SK-N-SH (cell line): ENCODE measurements around the gene C1GALT1. TPM values are rescaled to one million over a fixed set of nuclear protein-coding genes. Genes with fewer than 3 reads are reported as not detected.

ENCODE experiments used
- CTCF ChIA-PET: fragments of 300-600, 350-600 bp; formaldehyde crosslinking; extraction: SDS; loops from one replicate; lab custom pipeline; 2021; lab: Yijun Ruan, JAX
- POLR2A ChIA-PET: fragments of 350-600 bp; sonication (Branson Sonifier 250); formaldehyde crosslinking; extraction: SDS; loops from one replicate; lab custom pipeline; 2020; ENCODE audit warnings: antibody characterized with exemption, inconsistent platforms; lab: Yijun Ruan, JAX
- DNase-seq: peaks from one replicate; pipeline ENCODE4 v3.0.0; 2012
- H2AFZ ChIP-seq: fragments of 200-600 bp; sonication (generic); 2 replicates; pipeline ENCODE4 v1.8.1; 2016; ENCODE audit warnings: antibody characterized with exemption, mild to moderate bottlenecking, low read depth
- H3F3A ChIP-seq: fragments of 200-600 bp; sonication (generic); replicated peaks from 2 replicates; pipeline ENCODE3; 2016; ENCODE audit warnings: antibody characterized with exemption, mild to moderate bottlenecking; ENCODE audit not compliant: insufficient read depth
- H3K27ac ChIP-seq, 2 experiments: fragments of 200-500 bp in 1 of 2; fragments of 200-600 bp in 1 of 2; sonication (Bioruptor generic) in 1 of 2; sonication (generic), shearing (Covaris generic) in 1 of 2; 2 replicates each; pipeline versions ENCODE4 v1.5.1 to v1.6.1; 2014 to 2016; ENCODE audit warnings: low read depth in 2 of 2, inconsistent platforms in 1 of 2, low read length in 1 of 2, mild to moderate bottlenecking in 1 of 2, mixed read lengths in 1 of 2
- H3K27me3 ChIP-seq: fragments of 200-600 bp; sonication (generic), shearing (Covaris generic); 2 replicates; pipeline ENCODE4 v1.6.1; 2016; ENCODE audit warnings: mixed run types; ENCODE audit not compliant: insufficient read depth
- H3K36me3 ChIP-seq, 2 experiments: fragments of 200-500 bp in 1 of 2; fragments of 200-600 bp in 1 of 2; sonication (Bioruptor generic) in 1 of 2; sonication (generic) in 1 of 2; replicated peaks in 1 of 2; 2 replicates each; pipeline versions ENCODE3 to v1.5.1; 2014 to 2016; ENCODE audit warnings: low read length in 1 of 2, mild to moderate bottlenecking in 1 of 2; ENCODE audit not compliant: insufficient read depth in 2 of 2, control insufficient read depth in 1 of 2
- H3K4me1 ChIP-seq, 2 experiments: fragments of 200-500 bp in 1 of 2; fragments of 200-600 bp in 1 of 2; sonication (Bioruptor generic) in 1 of 2; sonication (generic), shearing (Covaris generic) in 1 of 2; 2 replicates each; pipeline versions ENCODE4 v1.5.1 to v1.6.1; 2014 to 2016; ENCODE audit warnings: low read depth in 1 of 2, low read length in 1 of 2, mixed run types in 1 of 2; ENCODE audit not compliant: insufficient read depth in 2 of 2, control insufficient read depth in 1 of 2
- H3K4me2 ChIP-seq: fragments of 200-600 bp; sonication (generic), shearing (Covaris generic); 2 replicates; pipeline ENCODE4 v1.6.1; 2017; ENCODE audit warnings: mixed run types
- H3K4me3 ChIP-seq, 2 experiments: fragments of 200-500 bp in 1 of 2; fragments of 200-600 bp in 1 of 2; sonication (Bioruptor generic) in 1 of 2; sonication (generic), shearing (Covaris generic) in 1 of 2; 2 replicates each; pipeline versions ENCODE4 v1.5.1 to v1.8.1; 2014 to 2016; ENCODE audit warnings: low read depth in 2 of 2, inconsistent platforms in 1 of 2, low read length in 1 of 2, mild to moderate bottlenecking in 1 of 2, mixed read lengths in 1 of 2, moderate library complexity in 1 of 2
- H3K79me2 ChIP-seq: fragments of 200-600 bp; sonication (generic); 2 replicates; pipeline ENCODE4 v1.8.1; 2017; ENCODE audit warnings: mild to moderate bottlenecking; ENCODE audit not compliant: insufficient read depth
- H3K9ac ChIP-seq: fragments of 200-600 bp; sonication (generic); 2 replicates; pipeline ENCODE4 v1.6.1; 2017; ENCODE audit warnings: mixed run types
- H3K9me2 ChIP-seq: fragments of 200-600 bp; sonication (generic); 2 replicates; pipeline ENCODE4 v1.6.1; 2017; ENCODE audit warnings: mixed run types
- H3K9me3 ChIP-seq: fragments of 200-600 bp; sonication (generic); 2 replicates; pipeline ENCODE4 v1.6.1; 2017; ENCODE audit warnings: mixed run types, mild to moderate bottlenecking, moderate library complexity
- H4K20me1 ChIP-seq: fragments of 200-600 bp; sonication (generic); 2 replicates; pipeline ENCODE4 v1.6.1; 2017; ENCODE audit warnings: mild to moderate bottlenecking, mixed run types; ENCODE audit not compliant: insufficient read depth
- CTCF ChIP-seq: fragments of 200-600 bp; sonication (generic); IDR thresholded peaks from 2 replicates; pipeline ENCODE4 v1.6.1; 2017; ENCODE audit warnings: antibody characterized with exemption, mild to moderate bottlenecking, moderate library complexity
- ELF1 ChIP-seq: IDR thresholded peaks from 2 replicates; pipeline ENCODE4 v1.4.0; 2012
- FOSL2 ChIP-seq: IDR thresholded peaks from 2 replicates; pipeline ENCODE4 v1.4.0; 2012; ENCODE audit warnings: low read depth, mild to moderate bottlenecking, moderate library complexity, borderline replicate concordance
- GATA2 ChIP-seq: sonication (generic); formaldehyde crosslinking; IDR thresholded peaks from 2 replicates; pipeline ENCODE4 v1.5.0; 2020; ENCODE audit warnings: mild to moderate bottlenecking, missing genetic modification reagents
- JUND ChIP-seq: IDR thresholded peaks from 2 replicates; pipeline ENCODE4 v1.4.0; 2012
- NFIC ChIP-seq: IDR thresholded peaks from 2 replicates; pipeline ENCODE4 v1.4.0; 2012; ENCODE audit warnings: borderline replicate concordance
- NRF1 ChIP-seq: IDR thresholded peaks from 2 replicates; pipeline ENCODE4 v1.6.1; 2012; ENCODE audit warnings: low read depth, mild to moderate bottlenecking, low read length
- PBX3 ChIP-seq: IDR thresholded peaks from 2 replicates; pipeline ENCODE4; 2012
- POLR2AphosphoS5 ChIP-seq: IDR thresholded peaks from 2 replicates; pipeline ENCODE4 v1.6.1; 2012; ENCODE audit warnings: low read depth, low read length
- RAD21 ChIP-seq: IDR thresholded peaks from 2 replicates; pipeline ENCODE4 v1.6.1; 2012; ENCODE audit warnings: mild to moderate bottlenecking, low read length
- RXRA ChIP-seq: IDR thresholded peaks from 2 replicates; pipeline ENCODE4 v1.4.0; 2012; ENCODE audit warnings: low read depth, mild to moderate bottlenecking, borderline replicate concordance
- YY1 ChIP-seq: IDR thresholded peaks from 2 replicates; pipeline ENCODE4 v1.4.0; 2012; ENCODE audit warnings: low read depth, mild to moderate bottlenecking
- WGBS: methylation state at CpG from one replicate; pipeline ENCODE4 v1.1.6; 2017; ENCODE audit warnings: low lambda C conversion rate; 5-methylcytosine and 5-hydroxymethylcytosine counted together
- polyA plus RNA-seq, 3 experiments: library from polyadenylated mRNA; depleted of rRNA; stranded (reverse); fragments of >200 nt; gene quantifications; 2 replicates each; pipeline ENCODE4 v1.2.3, GENCODE V29; 2012
- TF ChIP-seq, protein P1 (sequence below): IDR thresholded peaks from 2 replicates; pipeline ENCODE4 v1.4.0; 2012; ENCODE audit warnings: low read depth, borderline replicate concordance
- TF ChIP-seq, protein P2 (sequence below): IDR thresholded peaks from 2 replicates; pipeline ENCODE4 v1.4.0; 2012; ENCODE audit warnings: low read depth

Gene C1GALT1
- polyA plus RNA-seq, 1 of the 3 experiments (the other 2 are of a cell fraction) = 15.2 TPM

DNA sequence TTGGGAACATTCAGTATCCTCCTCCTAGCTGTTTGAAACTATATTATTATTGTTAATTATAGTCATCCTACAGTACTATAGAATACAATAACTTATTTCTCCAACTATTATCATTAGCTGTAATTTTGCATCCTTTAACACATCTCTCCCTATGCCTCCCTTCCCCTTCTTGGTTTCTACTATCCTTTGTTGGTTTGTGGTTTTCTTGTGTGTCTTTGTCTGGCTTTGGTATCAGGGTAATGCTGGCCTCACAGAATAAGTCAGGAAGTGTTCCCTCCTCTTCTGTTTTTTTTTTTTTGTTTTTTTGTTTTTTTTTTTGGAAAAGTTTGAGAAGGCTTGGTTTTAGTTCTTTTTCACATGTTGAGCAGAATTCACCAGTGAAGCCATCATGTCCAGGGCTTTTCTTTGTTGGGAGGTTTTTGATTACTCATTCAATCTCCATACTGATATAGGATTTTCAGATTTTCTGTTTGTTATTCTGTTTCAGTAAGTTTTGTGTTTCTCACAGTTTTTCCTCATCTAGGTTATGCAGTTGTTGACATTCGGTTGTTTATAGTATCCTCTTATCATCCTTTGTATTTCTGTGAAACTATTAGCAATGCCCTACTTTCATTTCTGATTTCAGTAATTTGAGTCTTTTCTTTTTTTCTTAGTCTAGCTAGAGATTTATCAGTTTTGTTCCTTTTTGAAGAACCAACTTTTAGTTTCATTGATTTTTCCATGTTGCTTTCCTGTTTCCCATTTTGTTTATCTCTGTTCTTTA is 21.6 kb downstream of the C1GALT1 start:
- Histone ChIP-seq H3K36me3 (peaks cover 0 to 14% of the 10 kb centered on the region in 2 experiments), H3K9ac (no peak overlapping the region), H3K27me3 (no peaks in the 10 kb centered on the region), H3K79me2 (peaks cover 66% of the 10 kb centered on the region), H3K4me1 (no peaks in the 10 kb centered on the region), H2AFZ (no peak overlapping the region), H3K9me3 (peaks cover 15% of the 10 kb centered on the region; the same call in 1 of the 2 replicates), H3K4me3 (no peak overlapping the region), H3F3A (no peaks in the 10 kb centered on the region), H3K27ac (no peak overlapping the region), H4K20me1 (no peaks in the 10 kb centered on the region), H3K4me2 (no peak overlapping the region), H3K9me2 (no peaks in the 10 kb centered on the region)
- TF ChIP-seq JUND (no peak), YY1 (no peak), ELF1 (no peak), NFIC (no peak), FOSL2 (no peak)
- ChIA-PET CTCF (no interaction called here), POLR2A (no interaction called here)
- DNase-seq = no peak
- 91% methylated on average over 1 of the region's 1 CpG for WGBS

- CTCF ChIA-PET = no interaction called here
- DNase-seq = no peak
- no peak for TF ChIP-seq NRF1
- TF ChIP-seq, protein P1, sequence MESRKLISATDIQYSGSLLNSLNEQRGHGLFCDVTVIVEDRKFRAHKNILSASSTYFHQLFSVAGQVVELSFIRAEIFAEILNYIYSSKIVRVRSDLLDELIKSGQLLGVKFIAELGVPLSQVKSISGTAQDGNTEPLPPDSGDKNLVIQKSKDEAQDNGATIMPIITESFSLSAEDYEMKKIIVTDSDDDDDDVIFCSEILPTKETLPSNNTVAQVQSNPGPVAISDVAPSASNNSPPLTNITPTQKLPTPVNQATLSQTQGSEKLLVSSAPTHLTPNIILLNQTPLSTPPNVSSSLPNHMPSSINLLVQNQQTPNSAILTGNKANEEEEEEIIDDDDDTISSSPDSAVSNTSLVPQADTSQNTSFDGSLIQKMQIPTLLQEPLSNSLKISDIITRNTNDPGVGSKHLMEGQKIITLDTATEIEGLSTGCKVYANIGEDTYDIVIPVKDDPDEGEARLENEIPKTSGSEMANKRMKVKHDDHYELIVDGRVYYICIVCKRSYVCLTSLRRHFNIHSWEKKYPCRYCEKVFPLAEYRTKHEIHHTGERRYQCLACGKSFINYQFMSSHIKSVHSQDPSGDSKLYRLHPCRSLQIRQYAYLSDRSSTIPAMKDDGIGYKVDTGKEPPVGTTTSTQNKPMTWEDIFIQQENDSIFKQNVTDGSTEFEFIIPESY = no peak
- no peak for TF ChIP-seq POLR2AphosphoS5
- no peak for TF ChIP-seq JUND
- no peak for TF ChIP-seq GATA2 (CRISPR knock-in tag)
- TF ChIP-seq, protein P2, sequence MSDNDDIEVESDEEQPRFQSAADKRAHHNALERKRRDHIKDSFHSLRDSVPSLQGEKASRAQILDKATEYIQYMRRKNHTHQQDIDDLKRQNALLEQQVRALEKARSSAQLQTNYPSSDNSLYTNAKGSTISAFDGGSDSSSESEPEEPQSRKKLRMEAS = no peak
- no peak for TF ChIP-seq NFIC
- TF ChIP-seq RXRA = no peak
- TF ChIP-seq CTCF = no peak
- no peak for TF ChIP-seq PBX3
- TF ChIP-seq RAD21 = no peak
- H3K9me3 ChIP-seq = peaks cover 8% of the 10 kb centered on the region; the same call in 1 of the 2 replicates
- peaks cover 0 to 14% of the 10 kb centered on the region in 2 experiments for H3K36me3 ChIP-seq
- H2AFZ ChIP-seq = no peak overlapping the region
- POLR2A ChIA-PET = no interaction called here
- H3K4me1 ChIP-seq = no peaks in the 10 kb centered on the region
- no peak overlapping the region for H3K9ac ChIP-seq
- H3K27me3 ChIP-seq = no peaks in the 10 kb centered on the region
- H3K9me2 ChIP-seq = no peaks in the 10 kb centered on the region
- H3K4me3 ChIP-seq = no peak overlapping the region
- H3K4me2 ChIP-seq = no peak overlapping the region
- no peaks in the 10 kb centered on the region for H3F3A ChIP-seq
- H4K20me1 ChIP-seq = no peaks in the 10 kb centered on the region
- 95% methylated on average over 4 of the region's 4 CpGs for WGBS
- peaks cover 55% of the 10 kb centered on the region for H3K79me2 ChIP-seq
- no peak overlapping the region for H3K27ac ChIP-seq
These were observed 25.5 kb downstream of the C1GALT1 start for GRCh38 chr7:7207876-7208275.
